B cell (primary cell): Measurements from ENCODE around the gene GAREM1. TPM values are rescaled to one million over a fixed set of nuclear protein-coding genes. Genes with fewer than 3 reads are reported as not detected.

Experiments used
- ATAC-seq: fragments of 200-7000 bp; cut with Tn5 transposase; one replicate; pipeline ENCODE4 v1.10.0; 2021; ENCODE audit warnings: low read depth, mild to moderate bottlenecking, moderate number of reproducible peaks, moderate library complexity
- CTCF ChIA-PET: fragments of 350-600 bp; sonication (Branson Sonifier 250); formaldehyde crosslinking; loops from one replicate; lab custom pipeline; 2021; ENCODE audit warnings: antibody characterized with exemption, inconsistent platforms; lab: Charles Lee
- POLR2A ChIA-PET: fragments of 350-600 bp; sonication (Branson Sonifier 250); formaldehyde crosslinking; loops from one replicate; lab custom pipeline; 2021; ENCODE audit warnings: antibody characterized with exemption; lab: Charles Lee
- DNase-seq: peaks from one replicate; pipeline ENCODE4 v3.0.0; 2013
- H2AFZ ChIP-seq: 2 replicates; pipeline ENCODE4 v1.6.1; 2012; ENCODE audit warnings: mild to moderate bottlenecking, low read depth, low read length; ENCODE audit not compliant: insufficient read depth, poor library complexity, severe bottlenecking
- H3K27ac ChIP-seq, 2 donors: 1 replicate in 1 of 2; 2 replicates in 1 of 2; pipeline ENCODE4 v1.5.1; 2012 to 2013; ENCODE audit warnings: low read length in 2 of 2, mild to moderate bottlenecking in 2 of 2, moderate library complexity in 1 of 2
- H3K27me3 ChIP-seq, 4 experiments: fragments of 200-600 bp in 1 of 4; sonication (generic) in 1 of 4; replicated peaks in 1 of 4; 1 replicate in 2 of 4; 2 replicates in 2 of 4; pipeline versions ENCODE4 v1.6.1 to v1.7.0; 2013 to 2016; ENCODE audit warnings: low read length in 3 of 4, mild to moderate bottlenecking in 2 of 4, mixed read lengths in 1 of 4, moderate library complexity in 1 of 4; ENCODE audit not compliant: insufficient read depth in 4 of 4, control insufficient read depth in 3 of 4; ENCODE audit errors: control extremely low read depth in 1 of 4
- H3K36me3 ChIP-seq, 2 experiments: replicated peaks in 1 of 2; 1 replicate in 1 of 2; 2 replicates in 1 of 2; pipeline versions ENCODE4 v1.6.1 to v1.7.1; 2013; ENCODE audit warnings: low read length in 1 of 2; ENCODE audit not compliant: insufficient read depth in 2 of 2, control insufficient read depth in 1 of 2; ENCODE audit errors: control extremely low read depth in 1 of 2, extremely low read depth in 1 of 2
- H3K4me1 ChIP-seq, 2 donors: fragments of 200-600 bp in 1 of 2; sonication (generic) in 1 of 2; 1 replicate in 1 of 2; 2 replicates in 1 of 2; pipeline versions ENCODE4 v1.5.1 to v1.6.1; 2013 to 2017; ENCODE audit warnings: low read length in 2 of 2; ENCODE audit not compliant: control insufficient read depth in 2 of 2, insufficient read depth in 2 of 2
- H3K4me2 ChIP-seq: replicated peaks from 2 replicates; pipeline ENCODE3; 2012; ENCODE audit warnings: mild to moderate bottlenecking, low read depth, low read length; ENCODE audit not compliant: poor library complexity, severe bottlenecking
- H3K4me3 ChIP-seq, 5 experiments: fragments of 200-600 bp in 1 of 5; sonication (generic) in 1 of 5; 1 replicate in 3 of 5; 2 replicates in 2 of 5; pipeline versions ENCODE4 v1.5.1 to v1.7.0; 2011 to 2016; ENCODE audit warnings: low read length in 4 of 5, mild to moderate bottlenecking in 4 of 5, low read depth in 2 of 5, control low read depth in 1 of 5, moderate library complexity in 1 of 5; ENCODE audit not compliant: insufficient read depth in 1 of 5; ENCODE audit errors: control extremely low read depth in 1 of 5, extremely low read depth in 1 of 5
- H3K79me2 ChIP-seq: fragments of 200-600 bp; sonication (generic); one replicate; pipeline ENCODE4 v1.6.0; 2016; ENCODE audit warnings: low read length; ENCODE audit not compliant: control insufficient read depth, insufficient read depth
- H3K9ac ChIP-seq: fragments of 200-600 bp; sonication (generic); 2 replicates; pipeline ENCODE4 v1.6.1; 2017; ENCODE audit warnings: mild to moderate bottlenecking, low read length, moderate library complexity
- H3K9me3 ChIP-seq, 3 donors: one replicate each; pipeline versions ENCODE4 v1.6.1 to v1.7.1; 2013; ENCODE audit warnings: low read length in 2 of 3; ENCODE audit not compliant: control insufficient read depth in 2 of 3, insufficient read depth in 1 of 3; ENCODE audit errors: control extremely low read depth in 1 of 3
- H4K20me1 ChIP-seq: 2 replicates; pipeline ENCODE4 v1.6.0; 2012; ENCODE audit warnings: mild to moderate bottlenecking, low read length; ENCODE audit not compliant: insufficient read depth, control insufficient read depth, poor library complexity, severe bottlenecking
- H3K27ac Mint-ChIP-seq: one replicate; pipeline ENCODE4 v1.8.0; 2021; ENCODE audit warnings: mixed read lengths
- H3K27me3 Mint-ChIP-seq: one replicate; pipeline ENCODE4 v1.8.0; 2021; ENCODE audit warnings: mixed read lengths
- H3K4me1 Mint-ChIP-seq: one replicate; pipeline ENCODE4 v1.8.0; 2021; ENCODE audit warnings: mixed read lengths
- H3K4me3 Mint-ChIP-seq: one replicate; pipeline ENCODE4 v1.8.0; 2021; ENCODE audit warnings: mixed read lengths
- H3K9me3 Mint-ChIP-seq: one replicate; pipeline ENCODE4 v1.8.0; 2022; ENCODE audit warnings: mixed read lengths; ENCODE audit not compliant: insufficient read depth
- EZH2 ChIP-seq: IDR thresholded peaks from 2 replicates; pipeline ENCODE4 v1.6.1; 2012; ENCODE audit warnings: borderline replicate concordance, low read depth, mild to moderate bottlenecking, moderate library complexity, low read length; ENCODE audit not compliant: insufficient read depth, poor library complexity, severe bottlenecking
- whole genome bisulfite sequencing: methylation state at CpG from one replicate; pipeline ENCODE4 v1.1.5; 2013; ENCODE audit warnings: missing lambda C conversion rate; ENCODE audit not compliant: insufficient coverage; 5-methylcytosine and 5-hydroxymethylcytosine counted together
- intact Hi-C: fragments of 100-400 bp; cut with micrococcal nuclease; formaldehyde crosslinking; loops from one replicate; pipeline ENCODE4 v1.10.0; 2022
- polyA plus RNA-seq: library from polyadenylated mRNA; depleted of rRNA; stranded (reverse); fragments of >200 nt; gene quantifications from 2 replicates; pipeline ENCODE4 v1.2.3, GENCODE V29; 2012
- total RNA-seq, 2 donors: library from RNA; stranded (reverse); fragments of 120-200 nt in 1 of 2; gene quantifications; 1 replicate in 1 of 2; 2 replicates in 1 of 2; pipeline versions ENCODE4 v1.2.3 to v1.2.4, GENCODE V29; 2013 to 2022
- TF ChIP-seq, protein P1 (sequence below): fragments of 200-600 bp; IDR thresholded peaks from one replicate; pipeline ENCODE4 v1.8.0; 2022; ENCODE audit warnings: antibody characterized with exemption, mild to moderate bottlenecking

The GAREM1 gene
- total and polyA plus RNA-seq, 2 donors (not counting 1 experiment from before 2014, with no cell fraction given) = not detected

DNA sequence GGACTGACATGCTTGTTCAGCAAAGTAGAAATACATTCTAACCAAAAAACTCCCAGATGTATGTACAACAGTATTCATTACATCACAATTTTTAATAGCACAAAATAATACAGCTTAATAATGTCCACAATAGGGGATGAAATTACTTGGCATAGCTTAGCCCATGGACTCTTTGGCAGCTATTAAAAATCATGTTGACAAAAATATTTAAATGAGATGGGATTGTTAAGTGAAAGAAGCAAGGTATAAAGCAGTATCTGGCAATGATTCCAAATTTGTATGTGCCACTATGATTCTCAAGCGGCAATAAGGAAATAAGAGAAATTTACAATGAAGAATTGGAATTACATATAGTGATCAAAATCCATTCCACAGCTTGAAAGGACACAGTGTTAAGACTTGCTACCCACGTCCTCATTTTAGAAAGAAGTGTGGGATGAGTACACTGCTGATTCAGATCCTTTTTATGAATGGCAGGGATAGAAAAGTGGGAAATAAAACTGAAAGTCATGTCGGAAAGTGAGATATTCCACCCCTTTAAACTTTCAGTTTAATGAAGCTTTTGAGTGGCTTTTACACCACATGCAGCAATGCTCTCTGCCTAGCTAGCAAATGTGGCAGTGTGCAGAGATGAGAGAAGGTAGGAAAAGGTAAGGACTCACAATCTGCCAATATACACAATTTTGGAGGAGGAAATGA lies 2.4 kb downstream of the GAREM1 start:
- DNase-seq = no peak
- no peak overlapping the region for H3K4me3 ChIP-seq
- no peak overlapping the region for H3K9ac ChIP-seq
- no peak overlapping the region for H3K27ac Mint-ChIP-seq
- H3K27ac ChIP-seq = no peak overlapping the region
- ChIA-PET CTCF (interaction anchor here (0.6 to 0.9 kb wide), 2 partner anchors 194 to 302 kb away, joined by 3 to 4 read pairs; no protein-coding TSS in a partner anchor), POLR2A (no interaction called here)
- H3K4me2 ChIP-seq = no peak overlapping the region
- peaks cover 2 to 53% (median 33%) of the 10 kb centered on the region in 4 experiments for H3K27me3 ChIP-seq
- peaks cover 66% of the 10 kb centered on the region for H3K27me3 Mint-ChIP-seq
- no peaks in the 10 kb centered on the region for H3K9me3 Mint-ChIP-seq
- WGBS = no CpG with 5 or more reads among the region's 3 CpGs
- no peak for TF ChIP-seq EZH2
- TF ChIP-seq, protein P1, sequence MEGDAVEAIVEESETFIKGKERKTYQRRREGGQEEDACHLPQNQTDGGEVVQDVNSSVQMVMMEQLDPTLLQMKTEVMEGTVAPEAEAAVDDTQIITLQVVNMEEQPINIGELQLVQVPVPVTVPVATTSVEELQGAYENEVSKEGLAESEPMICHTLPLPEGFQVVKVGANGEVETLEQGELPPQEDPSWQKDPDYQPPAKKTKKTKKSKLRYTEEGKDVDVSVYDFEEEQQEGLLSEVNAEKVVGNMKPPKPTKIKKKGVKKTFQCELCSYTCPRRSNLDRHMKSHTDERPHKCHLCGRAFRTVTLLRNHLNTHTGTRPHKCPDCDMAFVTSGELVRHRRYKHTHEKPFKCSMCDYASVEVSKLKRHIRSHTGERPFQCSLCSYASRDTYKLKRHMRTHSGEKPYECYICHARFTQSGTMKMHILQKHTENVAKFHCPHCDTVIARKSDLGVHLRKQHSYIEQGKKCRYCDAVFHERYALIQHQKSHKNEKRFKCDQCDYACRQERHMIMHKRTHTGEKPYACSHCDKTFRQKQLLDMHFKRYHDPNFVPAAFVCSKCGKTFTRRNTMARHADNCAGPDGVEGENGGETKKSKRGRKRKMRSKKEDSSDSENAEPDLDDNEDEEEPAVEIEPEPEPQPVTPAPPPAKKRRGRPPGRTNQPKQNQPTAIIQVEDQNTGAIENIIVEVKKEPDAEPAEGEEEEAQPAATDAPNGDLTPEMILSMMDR = no peak
- peak overlapping the region; percentile 45 for H3K4me3 Mint-ChIP-seq
- H3K9me3 ChIP-seq = peaks cover 0 to 7% (median 0%) of the 10 kb centered on the region in 3 donors
- no peaks in the 10 kb centered on the region for H3K79me2 ChIP-seq
- no peak overlapping the region for H2AFZ ChIP-seq
- H3K4me1 Mint-ChIP-seq = peaks cover 25% of the 10 kb centered on the region
- ATAC-seq = no peak
- intact Hi-C loops = no loop called here
- no peaks in the 10 kb centered on the region for H3K36me3 ChIP-seq
- peaks cover 21 to 24% of the 10 kb centered on the region in 2 donors for H3K4me1 ChIP-seq
- H4K20me1 ChIP-seq = no peaks in the 10 kb centered on the region

- CTCF ChIA-PET = no interaction called here
- intact Hi-C loops = no loop called here
Measured at GRCh38 chr18:32461709-32462272, 8.9 kb downstream of the GAREM1 start.

More at GRCh38 chr18:32461709-32462272, 8.9 kb downstream of the GAREM1 start:
- no peaks in the 10 kb centered on the region for H3K4me1 ChIP-seq
- H3K4me3 ChIP-seq = no peak overlapping the region
- H3K4me3 Mint-ChIP-seq = no peak overlapping the region
- no peak overlapping the region for H3K27ac Mint-ChIP-seq
- no peak overlapping the region for H3K4me2 ChIP-seq
- DNase-seq (no peak), ATAC-seq (no peak)
- H3K4me1 Mint-ChIP-seq = no peaks in the 10 kb centered on the region
- H3K79me2 ChIP-seq = no peaks in the 10 kb centered on the region
- H3K27ac ChIP-seq = no peak overlapping the region
- H3K9me3 ChIP-seq = no peaks in the 10 kb centered on the region
- no peaks in the 10 kb centered on the region for H4K20me1 ChIP-seq
- no peak overlapping the region for H3K9ac ChIP-seq
- H3K9me3 Mint-ChIP-seq = no peaks in the 10 kb centered on the region
- H3K27me3 ChIP-seq = peaks cover 0 to 20% (median 12%) of the 10 kb centered on the region in 4 experiments
- POLR2A ChIA-PET = no interaction called here
- WGBS = no CpG with 5 or more reads among the region's 2 CpGs
- H3K27me3 Mint-ChIP-seq = peaks cover 42% of the 10 kb centered on the region
- TF ChIP-seq, protein P1 = no peak
- TF ChIP-seq EZH2 = no peak
- H2AFZ ChIP-seq = no peak overlapping the region
- no peaks in the 10 kb centered on the region for H3K36me3 ChIP-seq
